K562 (cell line): ENCODE results near the gene ZNF467.

ENCODE experiments used
- NR2F6 ChIP-seq: fragments of 450-650 bp; formaldehyde crosslinking; IDR thresholded peaks from 2 replicates; pipeline ENCODE4 v1.4.0; 2020; ENCODE audit warnings: mild to moderate bottlenecking
- NRF1 ChIP-seq, 2 experiments: fragments of 450-650 bp; IDR thresholded peaks in 1 of 2; conservative IDR thresholded peaks in 1 of 2; 2 replicates each; pipeline ENCODE4 v1.6.1; 2014; ENCODE audit warnings: mild to moderate bottlenecking in 2 of 2
- POLR2H ChIP-seq: IDR thresholded peaks from 2 replicates; pipeline ENCODE4 v1.6.1; 2016; ENCODE audit warnings: missing genetic modification characterization, low read depth, mild to moderate bottlenecking, control low read depth, missing compliant biosample characterization, moderate library complexity
- RBBP5 ChIP-seq: fragments of 200-600 bp; sonication (generic); IDR thresholded peaks from 2 replicates; pipeline ENCODE4 v1.6.1; 2012; ENCODE audit warnings: borderline replicate concordance, mild to moderate bottlenecking, low read length, control low read depth, inconsistent platforms; ENCODE audit not compliant: insufficient read depth, poor library complexity, severe bottlenecking
- SIN3A ChIP-seq, 2 experiments: fragments of 150-350 bp in 1 of 2; IDR thresholded peaks; 2 replicates each; pipeline ENCODE4 v1.6.1; 2011 to 2016; ENCODE audit warnings: borderline replicate concordance in 2 of 2, low read depth in 2 of 2, low read length in 2 of 2, mild to moderate bottlenecking in 2 of 2, moderate library complexity in 2 of 2; ENCODE audit not compliant: control insufficient read depth in 1 of 2
- SRSF9 ChIP-seq: fragments of 200-400 bp; formaldehyde crosslinking; IDR thresholded peaks from 2 replicates; pipeline ENCODE4 v1.6.1; 2017; ENCODE audit warnings: low read depth, low read length, borderline replicate concordance
- STAT5B ChIP-seq: fragments of 250-450 bp; sonication (Bioruptor Pico); IDR thresholded peaks from 2 replicates; pipeline ENCODE4 v1.8.0; 2021; ENCODE audit warnings: mild to moderate bottlenecking, inconsistent platforms
- TF ChIP-seq, protein P1 (sequence below): fragments of 450-650 bp; IDR thresholded peaks from 2 replicates; pipeline ENCODE4 v1.6.1; 2016; ENCODE audit warnings: low read depth
- TF ChIP-seq, protein P2 (sequence below): sonication (generic); formaldehyde crosslinking; IDR thresholded peaks from 2 replicates; pipeline ENCODE4 v1.8.1; 2023; ENCODE audit warnings: mild to moderate bottlenecking, missing genetic modification reagents, moderate library complexity
- TF ChIP-seq, protein P3 (sequence below), 2 experiments: fragments of 450-650 bp; IDR thresholded peaks; 2 replicates each; pipeline ENCODE4 v1.6.1; 2016; ENCODE audit warnings: mild to moderate bottlenecking in 2 of 2, borderline replicate concordance in 1 of 2, low read depth in 1 of 2, moderate library complexity in 1 of 2

DNA sequence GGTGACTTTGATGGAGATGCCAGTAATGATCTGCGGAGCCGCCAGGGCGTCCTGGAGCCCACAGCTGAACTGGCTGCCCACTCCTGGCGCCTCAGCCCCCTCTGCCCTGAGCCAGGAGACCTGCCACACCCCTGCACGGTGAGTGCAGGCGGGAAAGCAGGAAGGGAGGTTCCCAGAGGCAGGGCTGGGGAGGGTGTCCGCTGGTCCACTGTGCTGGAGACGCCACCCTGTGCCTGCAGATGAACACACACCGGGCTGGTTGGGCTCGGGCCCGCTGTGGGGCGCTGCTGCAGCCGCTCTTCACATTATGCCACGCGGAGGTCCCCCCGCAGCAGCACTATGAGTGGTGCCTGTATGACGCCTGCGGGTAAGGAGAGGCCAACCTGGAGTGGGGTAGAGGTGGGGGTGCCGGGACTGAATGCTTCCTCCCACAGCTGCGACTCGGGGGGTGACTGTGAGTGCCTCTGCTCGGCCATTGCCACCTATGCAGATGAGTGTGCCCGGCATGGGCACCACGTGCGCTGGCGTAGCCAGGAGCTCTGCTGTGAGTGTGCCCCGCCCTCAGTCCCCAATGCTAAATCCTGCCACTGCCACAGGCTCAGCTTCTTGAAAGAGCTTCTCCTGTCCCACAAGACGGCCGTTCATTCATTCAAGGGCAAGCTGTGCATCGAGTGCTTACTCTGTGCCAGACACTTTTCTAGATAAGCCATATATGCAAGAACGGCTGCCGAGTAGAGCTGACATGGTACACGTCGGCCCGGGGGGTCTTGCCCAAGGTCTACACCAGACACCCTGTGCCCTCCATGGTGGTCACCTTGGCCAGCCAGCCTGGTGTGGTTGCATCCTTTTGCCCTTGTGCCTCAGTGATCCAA, 14.3 kb upstream of the ZNF467 start:
- TF ChIP-seq, protein P1, sequence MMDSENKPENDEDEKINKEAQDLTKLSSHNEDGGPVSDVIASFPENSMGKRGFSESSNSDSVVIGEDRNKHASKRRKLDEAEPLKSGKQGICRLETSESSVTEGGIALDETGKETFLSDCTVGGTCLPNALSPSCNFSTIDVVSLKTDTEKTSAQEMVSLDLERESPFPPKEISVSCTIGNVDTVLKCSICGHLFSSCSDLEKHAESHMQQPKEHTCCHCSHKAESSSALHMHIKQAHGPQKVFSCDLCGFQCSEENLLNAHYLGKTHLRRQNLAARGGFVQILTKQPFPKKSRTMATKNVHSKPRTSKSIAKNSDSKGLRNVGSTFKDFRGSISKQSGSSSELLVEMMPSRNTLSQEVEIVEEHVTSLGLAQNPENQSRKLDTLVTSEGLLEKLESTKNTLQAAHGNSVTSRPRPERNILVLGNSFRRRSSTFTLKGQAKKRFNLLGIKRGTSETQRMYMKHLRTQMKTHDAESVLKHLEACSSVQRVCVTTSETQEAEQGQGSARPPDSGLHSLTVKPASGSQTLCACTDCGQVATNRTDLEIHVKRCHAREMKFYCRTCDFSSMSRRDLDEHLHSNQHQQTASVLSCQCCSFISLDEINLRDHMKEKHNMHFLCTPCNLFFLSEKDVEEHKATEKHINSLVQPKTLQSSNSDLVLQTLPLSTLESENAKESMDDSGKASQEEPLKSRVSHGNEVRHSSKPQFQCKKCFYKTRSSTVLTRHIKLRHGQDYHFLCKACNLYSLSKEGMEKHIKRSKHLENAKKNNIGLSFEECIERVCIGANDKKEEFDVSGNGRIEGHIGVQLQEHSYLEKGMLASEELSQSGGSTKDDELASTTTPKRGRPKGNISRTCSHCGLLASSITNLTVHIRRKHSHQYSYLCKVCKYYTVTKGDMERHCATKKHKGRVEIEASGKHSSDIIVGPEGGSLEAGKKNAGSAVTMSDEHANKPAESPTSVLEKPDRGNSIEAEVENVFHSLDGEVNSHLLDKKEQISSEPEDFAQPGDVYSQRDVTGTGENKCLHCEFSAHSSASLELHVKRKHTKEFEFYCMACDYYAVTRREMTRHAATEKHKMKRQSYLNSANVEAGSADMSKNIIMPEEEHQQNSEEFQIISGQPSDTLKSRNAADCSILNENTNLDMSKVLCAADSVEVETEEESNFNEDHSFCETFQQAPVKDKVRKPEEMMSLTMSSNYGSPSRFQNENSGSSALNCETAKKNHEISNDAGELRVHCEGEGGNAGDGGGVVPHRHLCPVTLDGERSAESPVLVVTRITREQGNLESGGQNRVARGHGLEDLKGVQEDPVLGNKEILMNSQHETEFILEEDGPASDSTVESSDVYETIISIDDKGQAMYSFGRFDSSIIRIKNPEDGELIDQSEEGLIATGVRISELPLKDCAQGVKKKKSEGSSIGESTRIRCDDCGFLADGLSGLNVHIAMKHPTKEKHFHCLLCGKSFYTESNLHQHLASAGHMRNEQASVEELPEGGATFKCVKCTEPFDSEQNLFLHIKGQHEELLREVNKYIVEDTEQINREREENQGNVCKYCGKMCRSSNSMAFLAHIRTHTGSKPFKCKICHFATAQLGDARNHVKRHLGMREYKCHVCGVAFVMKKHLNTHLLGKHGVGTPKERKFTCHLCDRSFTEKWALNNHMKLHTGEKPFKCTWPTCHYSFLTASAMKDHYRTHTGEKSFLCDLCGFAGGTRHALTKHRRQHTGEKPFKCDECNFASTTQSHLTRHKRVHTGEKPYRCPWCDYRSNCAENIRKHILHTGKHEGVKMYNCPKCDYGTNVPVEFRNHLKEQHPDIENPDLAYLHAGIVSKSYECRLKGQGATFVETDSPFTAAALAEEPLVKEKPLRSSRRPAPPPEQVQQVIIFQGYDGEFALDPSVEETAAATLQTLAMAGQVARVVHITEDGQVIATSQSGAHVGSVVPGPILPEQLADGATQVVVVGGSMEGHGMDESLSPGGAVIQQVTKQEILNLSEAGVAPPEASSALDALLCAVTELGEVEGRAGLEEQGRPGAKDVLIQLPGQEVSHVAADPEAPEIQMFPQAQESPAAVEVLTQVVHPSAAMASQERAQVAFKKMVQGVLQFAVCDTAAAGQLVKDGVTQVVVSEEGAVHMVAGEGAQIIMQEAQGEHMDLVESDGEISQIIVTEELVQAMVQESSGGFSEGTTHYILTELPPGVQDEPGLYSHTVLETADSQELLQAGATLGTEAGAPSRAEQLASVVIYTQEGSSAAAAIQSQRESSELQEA: no peak
- TF ChIP-seq POLR2H (tag) (no peak), NRF1 (conservative IDR thresholded peaks at IDR 0.05 in 1 of 2, IDR thresholded peaks at IDR 0.05 in 1 of 2) (no peak; a peak in 1 of 4 replicates), SRSF9 (no peak), STAT5B (CRISPR knock-in tag) (no peak), NR2F6 (CRISPR knock-in tag) (no peak), SIN3A (IDR thresholded peaks at IDR 0.05; ENCODE audit: borderline replicate concordance in 2 of 2, control insufficient read depth in 1 of 2, low read depth in 2 of 2, low read length in 2 of 2) (no peak), RBBP5 (no peak)
- TF ChIP-seq, protein P2, sequence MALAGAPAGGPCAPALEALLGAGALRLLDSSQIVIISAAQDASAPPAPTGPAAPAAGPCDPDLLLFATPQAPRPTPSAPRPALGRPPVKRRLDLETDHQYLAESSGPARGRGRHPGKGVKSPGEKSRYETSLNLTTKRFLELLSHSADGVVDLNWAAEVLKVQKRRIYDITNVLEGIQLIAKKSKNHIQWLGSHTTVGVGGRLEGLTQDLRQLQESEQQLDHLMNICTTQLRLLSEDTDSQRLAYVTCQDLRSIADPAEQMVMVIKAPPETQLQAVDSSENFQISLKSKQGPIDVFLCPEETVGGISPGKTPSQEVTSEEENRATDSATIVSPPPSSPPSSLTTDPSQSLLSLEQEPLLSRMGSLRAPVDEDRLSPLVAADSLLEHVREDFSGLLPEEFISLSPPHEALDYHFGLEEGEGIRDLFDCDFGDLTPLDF (CRISPR knock-in tag): peak; percentile 75; the same call in 1 of the 2 replicates
- TF ChIP-seq, protein P3, sequence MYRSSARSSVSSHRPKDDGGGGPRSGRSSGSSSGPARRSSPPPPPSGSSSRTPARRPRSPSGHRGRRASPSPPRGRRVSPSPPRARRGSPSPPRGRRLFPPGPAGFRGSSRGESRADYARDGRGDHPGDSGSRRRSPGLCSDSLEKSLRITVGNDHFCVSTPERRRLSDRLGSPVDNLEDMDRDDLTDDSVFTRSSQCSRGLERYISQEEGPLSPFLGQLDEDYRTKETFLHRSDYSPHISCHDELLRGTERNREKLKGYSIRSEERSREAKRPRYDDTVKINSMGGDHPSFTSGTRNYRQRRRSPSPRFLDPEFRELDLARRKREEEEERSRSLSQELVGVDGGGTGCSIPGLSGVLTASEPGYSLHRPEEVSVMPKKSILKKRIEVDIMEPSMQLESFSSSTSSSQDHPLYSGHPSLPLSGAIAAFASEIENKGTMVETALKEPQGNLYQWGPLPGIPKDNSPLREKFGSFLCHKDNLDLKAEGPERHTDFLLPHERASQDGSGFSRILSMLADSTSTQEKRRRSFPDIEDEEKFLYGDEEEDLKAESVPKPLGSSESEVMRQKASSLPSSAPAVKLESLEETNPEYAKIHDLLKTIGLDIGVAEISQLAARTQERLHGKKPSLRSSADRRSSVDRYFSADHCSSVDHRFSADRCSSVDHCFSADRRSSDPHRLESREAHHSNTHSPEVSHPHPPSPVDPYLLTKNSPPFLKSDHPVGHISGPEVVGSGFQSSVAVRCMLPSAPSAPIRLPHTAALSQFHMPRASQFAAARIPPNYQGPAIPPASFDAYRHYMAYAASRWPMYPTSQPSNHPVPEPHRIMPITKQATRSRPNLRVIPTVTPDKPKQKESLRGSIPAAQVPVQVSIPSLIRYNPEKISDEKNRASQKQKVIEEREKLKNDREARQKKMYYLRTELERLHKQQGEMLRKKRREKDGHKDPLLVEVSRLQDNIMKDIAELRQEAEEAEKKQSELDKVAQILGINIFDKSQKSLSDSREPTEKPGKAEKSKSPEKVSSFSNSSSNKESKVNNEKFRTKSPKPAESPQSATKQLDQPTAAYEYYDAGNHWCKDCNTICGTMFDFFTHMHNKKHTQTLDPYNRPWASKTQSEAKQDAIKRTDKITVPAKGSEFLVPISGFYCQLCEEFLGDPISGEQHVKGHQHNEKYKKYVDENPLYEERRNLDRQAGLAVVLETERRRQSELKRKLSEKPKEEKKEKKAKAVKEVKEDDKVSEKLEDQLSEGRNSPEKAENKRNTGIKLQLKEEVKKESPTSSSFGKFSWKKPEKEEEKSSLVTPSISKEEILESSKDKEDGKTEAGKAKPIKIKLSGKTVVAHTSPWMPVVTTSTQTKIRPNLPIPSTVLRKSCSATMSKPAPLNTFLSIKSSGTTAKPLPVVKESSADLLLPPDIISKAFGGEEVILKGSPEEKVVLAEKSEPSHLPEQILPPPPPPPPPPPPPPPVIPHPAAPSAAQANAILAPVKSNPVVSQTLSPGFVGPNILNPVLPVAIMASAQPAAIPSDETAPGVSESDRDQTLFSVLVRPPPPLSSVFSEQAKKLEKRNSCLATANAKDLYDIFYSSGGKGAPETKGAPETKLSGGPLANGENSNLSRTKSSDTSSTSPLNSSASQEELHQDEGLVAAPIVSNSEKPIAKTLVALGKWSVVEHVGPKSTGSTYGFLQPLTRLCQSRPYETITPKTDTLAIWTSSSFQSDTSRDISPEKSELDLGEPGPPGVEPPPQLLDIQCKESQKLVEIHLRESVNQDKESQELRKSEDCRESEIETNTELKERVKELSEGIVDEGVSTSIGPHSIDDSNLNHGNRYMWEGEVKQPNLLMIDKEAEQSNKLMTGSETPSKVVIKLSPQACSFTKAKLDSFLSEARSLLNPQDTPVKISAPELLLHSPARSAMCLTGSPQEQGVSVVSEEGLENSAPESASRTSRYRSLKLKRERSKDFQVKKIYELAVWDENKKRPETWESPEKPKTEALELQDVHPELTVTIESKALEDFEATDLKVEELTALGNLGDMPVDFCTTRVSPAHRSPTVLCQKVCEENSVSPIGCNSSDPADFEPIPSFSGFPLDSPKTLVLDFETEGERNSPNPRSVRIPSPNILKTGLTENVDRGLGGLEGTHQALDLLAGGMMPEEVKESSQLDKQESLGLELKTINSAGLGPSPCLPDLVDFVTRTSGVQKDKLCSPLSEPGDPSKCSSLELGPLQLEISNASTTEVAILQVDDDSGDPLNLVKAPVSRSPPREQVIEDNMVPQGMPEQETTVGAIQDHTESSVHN (IDR thresholded peaks at IDR 0.05; ENCODE audit: borderline replicate concordance in 1 of 2, low read depth in 1 of 2): no peak
